Measurements from ENCODE around the gene PIK3CA. TPM values are rescaled to one million over a fixed set of nuclear protein-coding genes. Genes with fewer than 3 reads are reported as not detected.
"Not testable (repeated sequence)": the region's sequence is repeated elsewhere in the genome, so short reads cannot be mapped to it uniquely, and the experiment has no call there.

Gene PIK3CA
- total and polyA plus RNA-seq, 2 donors: 14.1 to 27.3 TPM

DNA sequence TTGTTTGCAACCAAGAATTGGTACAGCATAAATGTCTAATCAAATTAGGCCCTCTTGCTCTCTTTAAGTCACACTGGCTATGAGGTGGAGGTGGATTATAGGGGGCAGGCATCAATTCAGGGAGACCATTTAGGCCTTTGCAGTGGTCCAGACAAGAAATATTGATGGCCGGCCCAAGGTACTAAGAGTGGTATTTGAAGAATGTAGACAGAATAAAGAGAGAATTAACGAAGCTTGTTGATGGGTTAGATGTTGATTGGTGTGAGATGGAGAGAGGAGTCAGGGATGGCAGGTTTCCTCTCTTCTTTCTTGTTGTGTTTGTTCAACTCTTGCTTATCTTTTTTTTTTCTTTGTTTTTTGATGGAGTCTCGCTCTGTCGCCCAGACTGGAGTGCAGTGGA lies 48.5 kb downstream of the PIK3CA start:
- peaks cover 2 to 8% of the 10 kb centered on the region in 2 donors for H3K36me3 ChIP-seq (ENCODE audit: control insufficient read depth in 2 of 2, insufficient read depth in 2 of 2, low read length in 1 of 2)
- H3K27me3 ChIP-seq (ENCODE audit: control insufficient read depth in 2 of 2, insufficient read depth in 1 of 2, low read length in 1 of 2): no peaks in the 10 kb centered on the region
- WGBS: 98% methylated on average over 4 of the region's 4 CpGs
- H3K4me1 ChIP-seq (ENCODE audit: control insufficient read depth in 2 of 2, insufficient read depth in 2 of 2, low read length in 2 of 2): peaks cover 9 to 12% of the 10 kb centered on the region in 2 donors
- DNase-seq (ENCODE audit: low read depth in 6 of 9, low spot score in 9 of 9): no peak
- no peak overlapping the region for H3K27ac ChIP-seq (ENCODE audit: low read depth in 1 of 2, low read length in 1 of 2)
- no peak overlapping the region for H3K4me3 ChIP-seq (ENCODE audit: low read length in 2 of 2)
- no peaks in the 10 kb centered on the region for H3K9me3 ChIP-seq (ENCODE audit: control insufficient read depth in 2 of 2, insufficient read depth in 1 of 2, low read length in 1 of 2)

DNA sequence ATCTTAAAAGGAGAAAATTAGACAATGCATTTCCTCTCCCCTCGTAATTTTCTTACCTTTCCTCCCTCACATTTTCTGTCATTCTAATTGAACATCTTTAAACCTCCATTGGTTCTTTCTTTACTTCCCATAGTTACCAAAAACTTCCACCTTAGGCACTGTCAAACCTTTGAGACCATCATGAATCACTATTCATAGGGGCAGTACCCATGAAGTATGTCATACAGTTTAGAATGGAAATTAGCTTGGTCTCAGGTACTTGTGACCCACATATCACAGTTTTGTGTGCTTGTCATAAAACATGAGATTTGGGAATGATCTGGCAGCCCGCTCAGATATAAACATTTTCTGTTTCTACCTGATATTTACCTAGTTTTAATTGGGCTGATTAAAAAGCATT lies 52.6 kb downstream of the PIK3CA start:
- 97% methylated on average over 2 of the region's 2 CpGs for WGBS
- peaks cover 6 to 23% of the 10 kb centered on the region in 2 donors for H3K36me3 ChIP-seq (ENCODE audit: control insufficient read depth in 2 of 2, insufficient read depth in 2 of 2, low read length in 1 of 2)
- peaks cover 3 to 4% of the 10 kb centered on the region in 2 donors for H3K4me1 ChIP-seq (ENCODE audit: control insufficient read depth in 2 of 2, insufficient read depth in 2 of 2, low read length in 2 of 2)
- DNase-seq (ENCODE audit: low read depth in 6 of 9, low spot score in 9 of 9): no peak
- H3K27me3 ChIP-seq (ENCODE audit: control insufficient read depth in 2 of 2, insufficient read depth in 1 of 2, low read length in 1 of 2): no peaks in the 10 kb centered on the region
- H3K4me3 ChIP-seq (ENCODE audit: low read length in 2 of 2): no peak overlapping the region
- H3K27ac ChIP-seq (ENCODE audit: low read depth in 1 of 2, low read length in 1 of 2): no peak overlapping the region
- H3K9me3 ChIP-seq (ENCODE audit: control insufficient read depth in 2 of 2, insufficient read depth in 1 of 2, low read length in 1 of 2): no peaks in the 10 kb centered on the region

DNA sequence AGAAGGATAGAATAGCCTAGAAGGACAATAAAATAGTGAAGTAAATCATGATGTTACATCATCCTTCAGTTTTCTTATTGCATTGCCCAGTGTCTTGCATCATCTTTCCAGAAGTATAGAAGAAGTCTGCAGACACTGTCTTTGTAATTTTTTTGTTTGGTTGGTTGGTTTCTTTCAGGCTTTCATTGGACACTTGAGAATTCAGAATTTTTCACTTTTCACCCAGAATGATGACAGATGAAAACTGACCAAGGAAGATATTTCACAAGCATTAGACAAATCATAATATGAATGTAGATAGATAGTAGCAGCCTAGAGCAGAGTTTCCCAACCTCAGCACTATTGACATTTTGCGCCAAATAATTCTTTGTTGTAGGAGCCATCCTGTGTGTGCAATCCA lies 67.4 kb downstream of the PIK3CA start:
- H3K4me3 ChIP-seq (ENCODE audit: low read length in 2 of 2); H3K27me3 ChIP-seq (ENCODE audit: control insufficient read depth in 2 of 2, insufficient read depth in 1 of 2, low read length in 1 of 2); H3K27ac ChIP-seq (ENCODE audit: low read depth in 1 of 2, low read length in 1 of 2); H3K4me1 ChIP-seq (ENCODE audit: control insufficient read depth in 2 of 2, insufficient read depth in 2 of 2, low read length in 2 of 2); H3K9me3 ChIP-seq (ENCODE audit: control insufficient read depth in 2 of 2, insufficient read depth in 1 of 2, low read length in 1 of 2); DNase-seq (ENCODE audit: low read depth in 6 of 9, low spot score in 9 of 9): not testable (repeated sequence)
- peaks cover 5 to 14% of the 10 kb centered on the region in 2 donors for H3K36me3 ChIP-seq (ENCODE audit: control insufficient read depth in 2 of 2, insufficient read depth in 2 of 2, low read length in 1 of 2)
- 92% methylated on average over 1 of the region's 1 CpG for WGBS

DNA sequence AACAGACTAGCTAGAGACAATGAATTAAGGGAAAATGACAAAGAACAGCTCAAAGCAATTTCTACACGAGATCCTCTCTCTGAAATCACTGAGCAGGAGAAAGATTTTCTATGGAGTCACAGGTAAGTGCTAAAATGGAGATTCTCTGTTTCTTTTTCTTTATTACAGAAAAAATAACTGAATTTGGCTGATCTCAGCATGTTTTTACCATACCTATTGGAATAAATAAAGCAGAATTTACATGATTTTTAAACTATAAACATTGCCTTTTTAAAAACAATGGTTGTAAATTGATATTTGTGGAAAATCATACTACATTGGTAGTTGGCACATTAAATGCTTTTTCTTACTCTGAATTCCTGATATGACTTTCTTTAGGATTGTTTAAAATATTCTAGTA lies 70.1 kb downstream of the PIK3CA start:
- H3K9me3 ChIP-seq (ENCODE audit: control insufficient read depth in 2 of 2, insufficient read depth in 1 of 2, low read length in 1 of 2); H3K4me3 ChIP-seq (ENCODE audit: low read length in 2 of 2); H3K27me3 ChIP-seq (ENCODE audit: control insufficient read depth in 2 of 2, insufficient read depth in 1 of 2, low read length in 1 of 2); H3K4me1 ChIP-seq (ENCODE audit: control insufficient read depth in 2 of 2, insufficient read depth in 2 of 2, low read length in 2 of 2); H3K27ac ChIP-seq (ENCODE audit: low read depth in 1 of 2, low read length in 1 of 2); DNase-seq (ENCODE audit: low read depth in 6 of 9, low spot score in 9 of 9): not testable (repeated sequence)
- 98% methylated on average over 1 of the region's 1 CpG for WGBS
- H3K36me3 ChIP-seq (ENCODE audit: control insufficient read depth in 2 of 2, insufficient read depth in 2 of 2, low read length in 1 of 2): peaks cover 6 to 19% of the 10 kb centered on the region in 2 donors

DNA sequence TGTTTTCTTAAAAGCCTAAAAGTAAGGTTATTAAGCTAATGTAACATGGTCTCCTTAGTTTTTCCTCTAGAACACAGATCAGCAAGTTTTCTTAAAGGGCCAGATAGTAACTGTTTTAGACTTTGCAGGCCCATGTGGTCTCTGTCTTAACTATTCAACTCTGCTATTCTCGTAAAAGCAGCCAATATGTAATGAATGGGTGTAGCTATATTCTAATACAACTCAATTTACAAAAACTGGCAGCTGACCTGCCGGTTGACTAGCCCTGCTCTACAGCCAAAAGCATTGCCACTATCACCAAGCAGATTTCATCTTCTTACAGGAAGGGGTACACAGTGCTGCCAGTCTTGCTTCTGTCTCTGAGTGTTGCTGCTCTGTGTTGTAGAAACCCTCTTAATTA lies 75.4 kb downstream of the PIK3CA start:
- WGBS: over 99% methylated on average over 2 of the region's 2 CpGs

DNA sequence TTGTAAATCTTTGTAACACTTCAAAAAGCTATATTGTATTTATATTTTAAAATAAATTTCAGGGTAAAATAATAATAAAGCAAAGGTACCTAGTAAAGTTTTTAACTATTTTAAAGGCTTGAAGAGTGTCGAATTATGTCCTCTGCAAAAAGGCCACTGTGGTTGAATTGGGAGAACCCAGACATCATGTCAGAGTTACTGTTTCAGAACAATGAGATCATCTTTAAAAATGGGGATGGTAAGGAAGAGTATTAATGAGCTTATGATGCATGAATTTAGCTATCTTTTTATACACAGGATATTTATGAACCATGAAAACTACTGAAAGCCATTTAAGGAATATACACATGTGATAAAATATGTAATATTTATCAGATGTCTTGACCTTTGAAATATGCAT lies 76.4 kb downstream of the PIK3CA start:
- H3K36me3 ChIP-seq (ENCODE audit: control insufficient read depth in 2 of 2, insufficient read depth in 2 of 2, low read length in 1 of 2): peaks cover 14 to 42% of the 10 kb centered on the region in 2 donors
- H3K27me3 ChIP-seq (ENCODE audit: control insufficient read depth in 2 of 2, insufficient read depth in 1 of 2, low read length in 1 of 2): no peaks in the 10 kb centered on the region
- no peak overlapping the region for H3K27ac ChIP-seq (ENCODE audit: low read depth in 1 of 2, low read length in 1 of 2)
- no peak for DNase-seq (ENCODE audit: low read depth in 6 of 9, low spot score in 9 of 9)
- 99% methylated on average over 1 of the region's 1 CpG for WGBS
- no peak overlapping the region for H3K4me3 ChIP-seq (ENCODE audit: low read length in 2 of 2)
- H3K4me1 ChIP-seq (ENCODE audit: control insufficient read depth in 2 of 2, insufficient read depth in 2 of 2, low read length in 2 of 2): no peaks in the 10 kb centered on the region
- H3K9me3 ChIP-seq (ENCODE audit: control insufficient read depth in 2 of 2, insufficient read depth in 1 of 2, low read length in 1 of 2): no peaks in the 10 kb centered on the region

More for the DNA sequence above, 75.4 kb downstream of the PIK3CA start:
- Histone ChIP-seq H3K36me3 (ENCODE audit: control insufficient read depth in 2 of 2, insufficient read depth in 2 of 2, low read length in 1 of 2) (peaks cover 10 to 39% of the 10 kb centered on the region in 2 donors), H3K9me3 (ENCODE audit: control insufficient read depth in 2 of 2, insufficient read depth in 1 of 2, low read length in 1 of 2) (no peaks in the 10 kb centered on the region), H3K4me3 (ENCODE audit: low read length in 2 of 2) (no peak overlapping the region), H3K27me3 (ENCODE audit: control insufficient read depth in 2 of 2, insufficient read depth in 1 of 2, low read length in 1 of 2) (no peaks in the 10 kb centered on the region), H3K4me1 (ENCODE audit: control insufficient read depth in 2 of 2, insufficient read depth in 2 of 2, low read length in 2 of 2) (no peaks in the 10 kb centered on the region), H3K27ac (ENCODE audit: low read depth in 1 of 2, low read length in 1 of 2) (no peak overlapping the region)
- no peak for DNase-seq (ENCODE audit: low read depth in 6 of 9, low spot score in 9 of 9)

DNA sequence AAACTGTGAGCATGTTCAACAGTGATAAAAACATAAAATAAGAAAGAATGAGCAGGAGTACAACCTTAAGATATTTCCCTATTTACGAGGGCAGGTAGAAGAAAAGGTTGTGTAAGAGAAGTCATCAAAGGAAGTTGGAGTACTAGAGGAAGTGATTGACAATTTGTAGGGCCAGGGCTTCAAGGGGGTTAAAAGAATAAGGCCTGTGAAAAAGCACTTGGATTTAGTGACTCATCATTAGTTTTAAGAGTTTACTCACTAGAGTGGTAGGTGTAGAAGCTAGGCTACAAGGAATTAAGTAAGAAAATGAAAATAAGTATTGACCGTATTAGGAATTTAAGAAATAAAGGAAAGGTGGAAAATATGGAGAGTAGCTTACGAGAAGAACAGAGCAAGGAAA lies 79.2 kb downstream of the PIK3CA start:
- no peak overlapping the region for H3K4me3 ChIP-seq (ENCODE audit: low read length in 2 of 2)
- H3K9me3 ChIP-seq (ENCODE audit: control insufficient read depth in 2 of 2, insufficient read depth in 1 of 2, low read length in 1 of 2): no peaks in the 10 kb centered on the region
- peaks cover 19 to 46% of the 10 kb centered on the region in 2 donors for H3K36me3 ChIP-seq (ENCODE audit: control insufficient read depth in 2 of 2, insufficient read depth in 2 of 2, low read length in 1 of 2)
- DNase-seq (ENCODE audit: low read depth in 6 of 9, low spot score in 9 of 9): no peak
- no peaks in the 10 kb centered on the region for H3K4me1 ChIP-seq (ENCODE audit: control insufficient read depth in 2 of 2, insufficient read depth in 2 of 2, low read length in 2 of 2)
- H3K27ac ChIP-seq (ENCODE audit: low read depth in 1 of 2, low read length in 1 of 2): no peak overlapping the region
- WGBS: 95% methylated on average over 3 of the region's 3 CpGs
- H3K27me3 ChIP-seq (ENCODE audit: control insufficient read depth in 2 of 2, insufficient read depth in 1 of 2, low read length in 1 of 2): no peaks in the 10 kb centered on the region

DNA sequence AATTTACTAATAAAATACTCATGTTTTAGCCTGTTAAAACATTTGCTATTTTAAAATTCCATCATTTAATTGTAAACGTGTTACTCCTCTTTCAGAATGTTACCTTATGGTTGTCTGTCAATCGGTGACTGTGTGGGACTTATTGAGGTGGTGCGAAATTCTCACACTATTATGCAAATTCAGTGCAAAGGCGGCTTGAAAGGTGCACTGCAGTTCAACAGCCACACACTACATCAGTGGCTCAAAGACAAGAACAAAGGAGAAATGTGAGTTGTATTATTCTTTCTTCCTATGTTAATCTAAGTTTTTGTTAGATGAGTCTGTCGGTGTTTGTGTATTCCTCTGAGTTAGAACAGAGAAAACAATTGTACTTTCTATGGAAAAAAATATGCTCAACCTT lies 81.0 kb downstream of the PIK3CA start:
- Histone ChIP-seq H3K4me1 (ENCODE audit: control insufficient read depth in 2 of 2, insufficient read depth in 2 of 2, low read length in 2 of 2) (no peaks in the 10 kb centered on the region), H3K27me3 (ENCODE audit: control insufficient read depth in 2 of 2, insufficient read depth in 1 of 2, low read length in 1 of 2) (no peaks in the 10 kb centered on the region), H3K4me3 (ENCODE audit: low read length in 2 of 2) (no peak overlapping the region), H3K36me3 (ENCODE audit: control insufficient read depth in 2 of 2, insufficient read depth in 2 of 2, low read length in 1 of 2) (peaks cover 12 to 49% of the 10 kb centered on the region in 2 donors), H3K9me3 (ENCODE audit: control insufficient read depth in 2 of 2, insufficient read depth in 1 of 2, low read length in 1 of 2) (no peaks in the 10 kb centered on the region), H3K27ac (ENCODE audit: low read depth in 1 of 2, low read length in 1 of 2) (no peak overlapping the region)
- WGBS: 96% methylated on average over 5 of the region's 5 CpGs
- no peak for DNase-seq (ENCODE audit: low read depth in 6 of 9, low spot score in 9 of 9)

DNA sequence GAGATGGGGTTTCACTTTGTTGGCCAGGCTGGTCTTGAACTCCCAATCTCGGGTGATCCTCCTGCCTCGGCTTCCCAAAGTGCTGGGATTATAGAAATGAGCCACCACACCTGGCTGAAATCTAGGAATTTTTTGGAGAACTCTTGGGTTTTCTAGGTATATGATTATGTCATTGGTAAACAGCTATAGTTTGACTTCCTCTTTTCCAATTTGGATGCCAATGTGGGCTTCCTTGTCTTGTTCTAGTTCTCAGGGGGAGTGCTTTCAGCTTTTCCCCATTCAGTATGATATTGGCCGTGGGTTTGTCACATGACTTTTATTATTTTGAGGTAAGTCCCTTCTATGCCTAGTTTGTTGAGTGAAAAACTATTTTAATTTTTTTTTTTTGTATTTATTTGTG lies 84.9 kb downstream of the PIK3CA start:
- Histone ChIP-seq H3K27me3 (ENCODE audit: control insufficient read depth in 2 of 2, insufficient read depth in 1 of 2, low read length in 1 of 2) (no peaks in the 10 kb centered on the region), H3K27ac (ENCODE audit: low read depth in 1 of 2, low read length in 1 of 2) (no peak overlapping the region), H3K9me3 (ENCODE audit: control insufficient read depth in 2 of 2, insufficient read depth in 1 of 2, low read length in 1 of 2) (no peaks in the 10 kb centered on the region), H3K4me1 (ENCODE audit: control insufficient read depth in 2 of 2, insufficient read depth in 2 of 2, low read length in 2 of 2) (no peaks in the 10 kb centered on the region), H3K4me3 (ENCODE audit: low read length in 2 of 2) (no peak overlapping the region), H3K36me3 (ENCODE audit: control insufficient read depth in 2 of 2, insufficient read depth in 2 of 2, low read length in 1 of 2) (peaks cover 12 to 32% of the 10 kb centered on the region in 2 donors)
- 98% methylated on average over 3 of the region's 3 CpGs for WGBS
- no peak for DNase-seq (ENCODE audit: low read depth in 6 of 9, low spot score in 9 of 9)

DNA sequence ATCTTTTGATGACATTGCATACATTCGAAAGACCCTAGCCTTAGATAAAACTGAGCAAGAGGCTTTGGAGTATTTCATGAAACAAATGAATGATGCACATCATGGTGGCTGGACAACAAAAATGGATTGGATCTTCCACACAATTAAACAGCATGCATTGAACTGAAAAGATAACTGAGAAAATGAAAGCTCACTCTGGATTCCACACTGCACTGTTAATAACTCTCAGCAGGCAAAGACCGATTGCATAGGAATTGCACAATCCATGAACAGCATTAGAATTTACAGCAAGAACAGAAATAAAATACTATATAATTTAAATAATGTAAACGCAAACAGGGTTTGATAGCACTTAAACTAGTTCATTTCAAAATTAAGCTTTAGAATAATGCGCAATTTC lies 86.0 kb downstream of the PIK3CA start:
- H3K4me1 ChIP-seq (ENCODE audit: control insufficient read depth in 2 of 2, insufficient read depth in 2 of 2, low read length in 2 of 2): no peaks in the 10 kb centered on the region
- no peak overlapping the region for H3K27ac ChIP-seq (ENCODE audit: low read depth in 1 of 2, low read length in 1 of 2)
- peaks cover 10 to 30% of the 10 kb centered on the region in 2 donors for H3K36me3 ChIP-seq (ENCODE audit: control insufficient read depth in 2 of 2, insufficient read depth in 2 of 2, low read length in 1 of 2)
- 98% methylated on average over 4 of the region's 4 CpGs for WGBS
- H3K9me3 ChIP-seq (ENCODE audit: control insufficient read depth in 2 of 2, insufficient read depth in 1 of 2, low read length in 1 of 2): no peaks in the 10 kb centered on the region
- no peaks in the 10 kb centered on the region for H3K27me3 ChIP-seq (ENCODE audit: control insufficient read depth in 2 of 2, insufficient read depth in 1 of 2, low read length in 1 of 2)
- no peak overlapping the region for H3K4me3 ChIP-seq (ENCODE audit: low read length in 2 of 2)
- DNase-seq (ENCODE audit: low read depth in 6 of 9, low spot score in 9 of 9): no peak
